SK-N-MC (cell line): ENCODE data around the gene ARFIP1.

Experiments used
- DNase-seq: peaks from one replicate; pipeline ENCODE4 v3.0.0-alpha.2; 2011; ENCODE audit warnings: low read depth, low spot score
- H3K27ac ChIP-seq: fragments of 200-600 bp; sonication (generic); 2 replicates; pipeline ENCODE4 v1.5.1; 2016; ENCODE audit warnings: mixed run types
- H3K36me3 ChIP-seq: fragments of 200-600 bp; sonication (generic); 2 replicates; pipeline ENCODE4 v1.6.1; 2017; ENCODE audit warnings: antibody characterized with exemption, low read length, mixed read lengths; ENCODE audit not compliant: insufficient read depth
- H3K4me3 ChIP-seq: fragments of 200-600 bp; sonication (generic); 2 replicates; pipeline ENCODE4 v1.5.1; 2016
- H3K9ac ChIP-seq: fragments of 200-600 bp; sonication (generic); 2 replicates; pipeline ENCODE4 v1.8.0; 2017; ENCODE audit warnings: mixed run types, mixed read lengths; ENCODE audit not compliant: insufficient read length
- H3K9me3 ChIP-seq: fragments of 200-600 bp; sonication (generic); 2 replicates; pipeline ENCODE4 v1.6.1; 2017; ENCODE audit warnings: low read depth, mild to moderate bottlenecking, antibody characterized with exemption, low read length, moderate library complexity, mixed read lengths
- EZH2 ChIP-seq: fragments of 200-600 bp; sonication (generic); IDR thresholded peaks from one replicate; pipeline ENCODE4 v1.6.1; 2017; ENCODE audit warnings: antibody characterized with exemption
- FOXP2 ChIP-seq: optimal IDR thresholded peaks from 2 replicates; pipeline ENCODE3; 2011; ENCODE audit warnings: mild to moderate bottlenecking, moderate library complexity; ENCODE audit not compliant: insufficient read depth; ENCODE audit errors: extremely low read length, control extremely low read depth
- POLR2AphosphoS5 ChIP-seq: IDR thresholded peaks from 2 replicates; pipeline ENCODE4 v1.6.1; 2012; ENCODE audit warnings: mild to moderate bottlenecking, low read depth, low read length, borderline replicate concordance

The ARFIP1 gene

DNA sequence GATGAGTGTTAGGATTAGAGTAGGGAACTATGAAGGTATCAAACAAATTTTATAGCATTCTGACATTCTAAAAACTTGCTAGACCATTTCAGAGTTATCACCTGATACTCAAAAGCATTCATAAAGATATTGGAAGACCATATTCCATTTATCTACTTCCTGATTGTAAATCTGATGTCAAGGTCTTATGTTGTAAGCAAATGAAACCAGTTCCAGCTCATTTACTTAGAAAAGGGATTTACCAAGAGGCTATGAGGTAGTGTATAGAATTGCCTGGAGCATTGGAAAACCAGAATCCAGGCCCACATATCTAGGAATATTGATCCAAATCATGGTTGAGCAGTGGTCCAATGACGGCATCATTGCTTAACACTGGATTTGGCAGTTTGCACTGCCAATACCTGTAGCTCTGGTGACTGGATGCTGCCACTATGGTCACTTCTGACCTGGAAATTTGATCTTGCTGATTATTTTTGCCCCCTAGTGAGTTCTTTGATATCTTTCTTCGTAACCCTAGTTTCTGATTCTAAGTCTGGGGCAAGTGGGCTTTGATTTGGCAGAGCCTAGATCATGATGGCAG, 25.4 kb downstream of the ARFIP1 start:
- DNase-seq: no peak
- TF ChIP-seq EZH2 (no peak), FOXP2 (no peak), POLR2AphosphoS5 (no peak)
- Histone ChIP-seq H3K4me3 (no peak overlapping the region), H3K9me3 (no peaks in the 10 kb centered on the region), H3K36me3 (no peaks in the 10 kb centered on the region), H3K27ac (no peak overlapping the region), H3K9ac (no peak overlapping the region)

DNA sequence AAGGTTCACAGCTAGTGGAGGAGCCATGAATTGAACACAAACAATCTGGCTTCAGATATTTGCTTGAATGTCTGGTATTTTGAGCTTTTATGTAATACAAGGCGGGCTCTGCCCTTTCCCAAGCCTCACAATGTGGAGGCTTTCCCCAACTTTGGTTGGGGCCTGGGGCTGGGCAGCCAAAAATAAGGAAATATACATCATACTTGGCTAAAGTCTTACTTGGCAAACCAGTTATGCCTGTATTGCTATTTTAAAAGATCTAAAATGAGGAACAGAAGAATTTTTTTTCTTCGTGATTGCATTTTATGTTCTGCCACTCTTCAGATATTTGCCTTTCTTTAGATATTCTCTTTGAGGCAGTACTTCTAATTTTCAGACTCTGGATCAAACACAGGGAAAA, 26.1 kb downstream of the ARFIP1 start:
- Histone ChIP-seq H3K4me3 (no peak overlapping the region), H3K9me3 (no peaks in the 10 kb centered on the region), H3K9ac (no peak overlapping the region), H3K36me3 (no peaks in the 10 kb centered on the region), H3K27ac (no peak overlapping the region)
- TF ChIP-seq POLR2AphosphoS5 (no peak), EZH2 (no peak), FOXP2 (no peak)
- DNase-seq: no peak

DNA sequence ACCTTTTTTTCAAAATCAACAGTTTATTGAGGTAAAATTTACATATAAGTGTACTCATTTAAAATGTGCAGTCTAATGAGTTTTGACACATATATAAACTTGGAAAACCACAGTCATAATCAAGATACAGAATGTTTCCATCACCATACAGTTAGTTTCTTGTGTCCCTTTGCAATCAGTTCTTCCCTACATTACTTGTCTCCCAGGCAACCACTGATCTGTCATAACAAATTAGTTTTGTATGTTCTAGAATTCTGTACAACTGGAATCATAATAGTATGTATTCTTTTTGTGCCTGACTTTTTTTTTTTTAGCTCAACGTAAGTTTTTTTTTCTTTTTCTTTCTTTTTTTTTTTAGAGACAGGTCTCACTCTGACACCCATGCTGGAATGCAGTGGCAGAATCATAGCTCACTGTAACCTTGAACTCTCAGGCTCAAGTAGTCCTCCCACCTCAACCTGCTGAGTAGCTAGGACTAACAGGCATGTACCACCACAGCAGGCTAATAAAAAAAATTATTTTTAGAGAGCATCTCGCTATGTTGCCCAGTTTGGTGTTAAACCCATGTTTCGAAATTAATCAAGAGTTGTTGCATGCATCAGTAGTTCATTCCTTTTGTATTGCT, 26.9 kb downstream of the ARFIP1 start:
- no peak overlapping the region for H3K4me3 ChIP-seq
- DNase-seq: no peak
- no peaks in the 10 kb centered on the region for H3K36me3 ChIP-seq
- H3K27ac ChIP-seq: no peak overlapping the region
- no peak overlapping the region for H3K9ac ChIP-seq
- no peak for TF ChIP-seq EZH2
- TF ChIP-seq FOXP2: no peak
- no peak for TF ChIP-seq POLR2AphosphoS5
- H3K9me3 ChIP-seq: no peaks in the 10 kb centered on the region

DNA sequence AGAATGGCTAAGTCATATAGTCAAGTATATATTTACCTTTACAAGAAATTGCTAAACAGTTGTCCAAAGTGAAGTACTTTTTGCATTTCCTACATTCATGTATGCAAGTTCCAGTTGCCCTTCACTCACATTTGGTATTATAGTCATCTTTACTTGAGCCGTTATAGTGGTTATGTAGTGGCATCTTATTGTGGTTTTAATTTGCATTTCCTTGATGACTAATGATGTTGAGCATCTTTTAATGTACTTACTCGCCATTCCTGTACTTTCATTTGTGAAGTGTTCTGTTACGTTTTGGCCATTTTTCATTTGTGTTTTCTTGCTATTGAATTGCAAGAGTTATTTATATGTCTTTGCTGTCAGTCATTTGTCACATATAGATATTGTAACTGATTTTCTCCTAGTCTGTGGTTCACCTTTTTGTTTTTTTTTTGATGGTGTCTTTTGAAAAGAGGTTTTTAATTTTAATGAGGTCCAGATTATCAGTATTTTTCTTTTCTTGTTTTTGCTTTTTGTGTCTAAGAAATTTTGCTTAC, 27.6 kb downstream of the ARFIP1 start:
- no peak for TF ChIP-seq FOXP2
- TF ChIP-seq EZH2: no peak
- no peak for TF ChIP-seq POLR2AphosphoS5
- Histone ChIP-seq H3K9me3 (no peaks in the 10 kb centered on the region), H3K4me3 (no peak overlapping the region), H3K27ac (no peak overlapping the region), H3K36me3 (no peaks in the 10 kb centered on the region), H3K9ac (no peak overlapping the region)
- DNase-seq: no peak

DNA sequence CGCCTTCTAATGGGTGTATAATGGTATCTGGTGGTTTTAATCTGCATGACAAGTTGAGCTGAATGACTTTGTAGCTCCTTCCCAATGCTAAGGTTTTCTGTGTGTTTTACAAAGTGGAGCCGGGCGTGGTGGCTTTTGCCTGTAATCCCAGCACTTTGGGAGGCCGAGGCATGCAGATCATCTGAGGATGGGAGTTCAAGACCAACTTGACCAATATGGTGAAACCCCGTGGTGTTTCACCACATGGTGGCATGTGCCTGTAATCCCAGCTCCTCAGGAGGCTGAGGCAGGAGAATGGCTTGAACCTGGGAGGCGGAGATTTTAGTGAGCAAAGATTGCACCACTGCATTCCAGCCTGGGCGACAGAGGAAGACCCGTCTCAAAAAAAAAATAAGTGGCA, 28.9 kb downstream of the ARFIP1 start:
- Histone ChIP-seq H3K4me3 (no peak overlapping the region), H3K27ac (no peak overlapping the region), H3K36me3 (no peaks in the 10 kb centered on the region), H3K9me3 (no peaks in the 10 kb centered on the region), H3K9ac (no peak overlapping the region)
- DNase-seq: no peak
- TF ChIP-seq POLR2AphosphoS5: no peak
- TF ChIP-seq FOXP2: no peak
- TF ChIP-seq EZH2: no peak

DNA sequence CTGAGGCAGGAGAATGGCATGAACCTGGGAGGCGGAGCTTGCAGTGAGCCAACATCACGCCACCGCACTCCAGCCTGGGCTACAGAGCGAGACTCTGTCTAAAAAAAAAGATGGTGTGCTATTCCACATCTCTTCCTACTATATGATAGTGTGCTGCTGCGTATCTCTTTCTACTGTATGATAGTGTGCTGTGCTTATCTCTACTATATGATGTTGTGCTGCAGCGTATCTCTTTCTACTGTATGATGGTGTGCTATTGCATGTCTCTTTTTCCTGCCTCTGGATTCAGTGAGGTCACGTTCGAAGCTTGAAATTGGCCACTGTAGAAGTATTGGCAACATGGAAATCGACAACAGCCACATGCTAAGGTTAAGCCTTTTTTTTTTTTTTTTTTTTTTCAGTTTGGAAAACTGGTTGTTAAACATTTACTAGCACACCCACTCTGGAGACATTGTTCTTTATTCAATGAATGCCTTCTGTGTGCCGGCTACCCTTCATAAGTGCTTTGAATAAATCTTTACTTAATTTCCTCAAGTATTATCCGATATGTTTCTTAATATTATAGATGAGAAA, 31.0 kb downstream of the ARFIP1 start:
- no peak for TF ChIP-seq POLR2AphosphoS5
- no peak for TF ChIP-seq FOXP2
- Histone ChIP-seq H3K4me3 (no peak overlapping the region), H3K9me3 (no peaks in the 10 kb centered on the region), H3K27ac (no peak overlapping the region), H3K9ac (no peak overlapping the region), H3K36me3 (no peaks in the 10 kb centered on the region)
- DNase-seq: no peak

DNA sequence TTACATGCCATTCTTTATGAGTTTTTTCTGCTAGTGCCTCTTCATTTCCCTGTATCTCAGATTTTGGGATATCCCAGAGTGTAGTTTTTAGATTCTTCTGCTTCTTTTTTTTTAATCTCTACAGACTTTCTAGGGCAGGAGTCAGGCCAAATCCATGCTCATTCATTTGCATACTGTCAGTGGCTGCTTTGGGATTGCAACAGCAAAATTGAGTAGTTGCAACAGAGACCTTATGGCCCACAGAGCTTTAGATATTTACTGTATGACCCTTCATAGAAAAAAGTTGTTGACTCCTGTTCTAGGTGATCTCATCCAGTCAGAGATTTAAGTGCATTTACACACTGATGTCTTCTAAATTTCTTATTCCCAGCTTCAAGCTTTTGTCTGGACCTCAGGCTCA, 35.3 kb downstream of the ARFIP1 start:
- no peak for TF ChIP-seq FOXP2
- no peak for TF ChIP-seq EZH2
- Histone ChIP-seq H3K9ac (no peak overlapping the region), H3K4me3 (no peak overlapping the region), H3K9me3 (no peaks in the 10 kb centered on the region), H3K36me3 (no peaks in the 10 kb centered on the region; the same call in 1 of the 2 replicates), H3K27ac (no peak overlapping the region)
- DNase-seq: no peak

DNA sequence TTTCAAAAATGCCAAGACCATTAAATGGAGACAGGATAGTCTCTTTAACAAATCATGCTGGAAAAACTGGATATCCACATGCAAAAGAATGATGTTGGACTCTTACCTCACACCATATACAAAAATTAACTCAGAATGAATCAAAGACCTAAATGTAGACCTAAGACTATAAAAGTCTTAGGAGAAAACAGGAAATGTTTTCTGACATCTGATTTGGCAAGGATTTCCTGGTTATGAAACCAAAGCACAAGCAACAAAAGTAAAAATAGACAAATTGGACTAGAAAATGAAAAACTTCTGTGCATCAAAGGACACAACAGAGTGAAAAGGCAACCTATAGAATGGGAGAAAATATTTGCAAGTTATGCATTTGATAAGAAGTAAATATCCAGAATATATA, 37.6 kb downstream of the ARFIP1 start:
- DNase-seq: no peak

More for the DNA sequence above, 37.6 kb downstream of the ARFIP1 start:
- Histone ChIP-seq H3K4me3 (no peak overlapping the region), H3K9me3 (no peaks in the 10 kb centered on the region), H3K36me3 (no peaks in the 10 kb centered on the region; the same call in 1 of the 2 replicates), H3K9ac (no peak overlapping the region), H3K27ac (no peak overlapping the region)
- no peak for TF ChIP-seq FOXP2
- no peak for TF ChIP-seq EZH2
- no peak for TF ChIP-seq POLR2AphosphoS5
